HUDEP-2 (cell line): Measurements from ENCODE around the gene TET3.
A peak's percentile ranks its signal among the peaks of the same experiment; 100 is the strongest.

ENCODE experiments used
- DNase-seq, 76 experiments: peaks; one replicate each; lab custom pipeline; 2025; ENCODE audit not compliant: unreplicated experiment in 76 of 76; lab: John Stamatoyannopoulos, UW

TET3 gene

GRCh38 chr2:73963385-73964120, 21.2 kb upstream of the TET3 start:
- DNase-seq, result no peak

GRCh38 chr2:73964223-73964622, 20.5 kb upstream of the TET3 start:
- no peak for DNase-seq

GRCh38 chr2:73965053-73965452, 19.7 kb upstream of the TET3 start:
- no peak for DNase-seq

GRCh38 chr2:73968357-73968937, 16.3 kb upstream of the TET3 start:
- no peak for DNase-seq

- no peak for DNase-seq
These were observed 15.4 kb upstream of the TET3 start for GRCh38 chr2:73969356-73969755.

- no peak for DNase-seq
These were observed 14.4 kb upstream of the TET3 start for GRCh38 chr2:73970141-73970803.

GRCh38 chr2:73970850-73971471, 13.7 kb upstream of the TET3 start:
- DNase-seq, result peak in 75 of 76 experiments; percentile 19 to 95 (median 82)

- DNase-seq, result no peak
These were observed 13.0 kb upstream of the TET3 start for GRCh38 chr2:73971722-73972121.

- no peak for DNase-seq
These were observed 11.9 kb upstream of the TET3 start for GRCh38 chr2:73972846-73973245.

- DNase-seq, result no peak
These were observed 9.0 kb upstream of the TET3 start for GRCh38 chr2:73975731-73976130.

- DNase-seq, result no peak
These were observed 7.9 kb upstream of the TET3 start for GRCh38 chr2:73976803-73977202.

- no peak for DNase-seq
These were observed 7.2 kb upstream of the TET3 start for GRCh38 chr2:73977466-73977865.

- peak in 1 of 76 experiments; percentile 8 for DNase-seq
These were observed 5.7 kb upstream of the TET3 start for GRCh38 chr2:73979021-73979420.

- no peak for DNase-seq
These were observed 5.0 kb upstream of the TET3 start for GRCh38 chr2:73979686-73980085.

GRCh38 chr2:73980566-73980965, 4.1 kb upstream of the TET3 start:
- DNase-seq, result peak in 1 of 76 experiments; percentile 6

GRCh38 chr2:73981081-73982001, 3.4 kb upstream of the TET3 start:
- DNase-seq, result peak in 62 of 76 experiments; percentile 17 to 71 (median 52)

- DNase-seq, result no peak
These were observed 2.5 kb upstream of the TET3 start for GRCh38 chr2:73982140-73982617.

- peak in 25 of 76 experiments; percentile 12 to 63 (median 33) for DNase-seq
These were observed 1.1 kb upstream of the TET3 start for GRCh38 chr2:73983322-73984202.

- peak in 18 of 76 experiments; percentile 20 to 61 (median 38) for DNase-seq
These were observed 205 bp downstream of the TET3 start for GRCh38 chr2:73984922-73985307.
